NCI-H2227 (cell line): ENCODE results near the gene LIN9.
"Not testable (repeated sequence)": the region's sequence is repeated elsewhere in the genome, so short reads cannot be mapped to it uniquely, and the experiment has no call there.

ENCODE experiments used
- DNase-seq: peaks from one replicate; lab custom pipeline; 2025; ENCODE audit not compliant: unreplicated experiment; lab: John Stamatoyannopoulos, UW

LIN9 gene

GRCh38 chr1:226276077-226276682 is 32.8 kb downstream of the LIN9 start:
- DNase-seq = no peak

- DNase-seq = no peak
These were observed 34.8 kb downstream of the LIN9 start for GRCh38 chr1:226274138-226274537.

- DNase-seq = peak; percentile 74
These were observed 36.6 kb downstream of the LIN9 start for GRCh38 chr1:226272233-226272902.

- DNase-seq = no peak
These were observed 40.4 kb downstream of the LIN9 start for GRCh38 chr1:226268421-226269124.

- no peak for DNase-seq
These were observed 47.1 kb downstream of the LIN9 start for GRCh38 chr1:226261818-226262217.

- no peak for DNase-seq
These were observed 53.6 kb downstream of the LIN9 start for GRCh38 chr1:226255380-226255779.

- no peak for DNase-seq
These were observed 55.0 kb downstream of the LIN9 start for GRCh38 chr1:226253933-226254332.

GRCh38 chr1:226252841-226253240 is 56.1 kb downstream of the LIN9 start:
- DNase-seq = not testable (repeated sequence)

- DNase-seq = no peak
These were observed 58.5 kb downstream of the LIN9 start for GRCh38 chr1:226250511-226250910.

GRCh38 chr1:226248796-226249195 is 60.2 kb downstream of the LIN9 start:
- DNase-seq = no peak

GRCh38 chr1:226248091-226248490 is 60.9 kb downstream of the LIN9 start:
- no peak for DNase-seq

- no peak for DNase-seq
These were observed 69.5 kb downstream of the LIN9 start for GRCh38 chr1:226239421-226239820.

GRCh38 chr1:226236826-226237225 is 72.1 kb downstream of the LIN9 start:
- no peak for DNase-seq

GRCh38 chr1:226233806-226234205 is 75.2 kb downstream of the LIN9 start:
- DNase-seq = no peak

GRCh38 chr1:226233293-226233692 is 75.7 kb downstream of the LIN9 start:
- DNase-seq = no peak

GRCh38 chr1:226226601-226227000 is 82.4 kb downstream of the LIN9 start:
- DNase-seq = no peak

- peak; percentile 62 for DNase-seq
These were observed 85.1 kb downstream of the LIN9 start for GRCh38 chr1:226223786-226224244.

- peak; percentile 50 for DNase-seq
These were observed 85.7 kb downstream of the LIN9 start, which contains the start of gene MIXL1 for GRCh38 chr1:226223157-226223785. Gene MIXL1, plus strand, starts transcription at chr1:226223664. Its CDS starts 18 bp downstream, at chr1:226223682.

GRCh38 chr1:226222686-226223085 is 86.3 kb downstream of the LIN9 start:
- DNase-seq = no peak

- DNase-seq = no peak
These were observed 88.3 kb downstream of the LIN9 start for GRCh38 chr1:226220473-226221189.

- no peak for DNase-seq
These were observed 91.7 kb downstream of the LIN9 start for GRCh38 chr1:226217273-226217672.
